ENCODE results near the gene CELSR2. TPM values are rescaled to one million over a fixed set of nuclear protein-coding genes. Genes with fewer than 3 reads are reported as not detected.
"Not testable (repeated sequence)": the region's sequence is repeated elsewhere in the genome, so short reads cannot be mapped to it uniquely, and the experiment has no call there.

Gene CELSR2
- total RNA-seq, 4 donors from 2014 or later: 23.4 to 57.2 (median 39.9) TPM

DNA sequence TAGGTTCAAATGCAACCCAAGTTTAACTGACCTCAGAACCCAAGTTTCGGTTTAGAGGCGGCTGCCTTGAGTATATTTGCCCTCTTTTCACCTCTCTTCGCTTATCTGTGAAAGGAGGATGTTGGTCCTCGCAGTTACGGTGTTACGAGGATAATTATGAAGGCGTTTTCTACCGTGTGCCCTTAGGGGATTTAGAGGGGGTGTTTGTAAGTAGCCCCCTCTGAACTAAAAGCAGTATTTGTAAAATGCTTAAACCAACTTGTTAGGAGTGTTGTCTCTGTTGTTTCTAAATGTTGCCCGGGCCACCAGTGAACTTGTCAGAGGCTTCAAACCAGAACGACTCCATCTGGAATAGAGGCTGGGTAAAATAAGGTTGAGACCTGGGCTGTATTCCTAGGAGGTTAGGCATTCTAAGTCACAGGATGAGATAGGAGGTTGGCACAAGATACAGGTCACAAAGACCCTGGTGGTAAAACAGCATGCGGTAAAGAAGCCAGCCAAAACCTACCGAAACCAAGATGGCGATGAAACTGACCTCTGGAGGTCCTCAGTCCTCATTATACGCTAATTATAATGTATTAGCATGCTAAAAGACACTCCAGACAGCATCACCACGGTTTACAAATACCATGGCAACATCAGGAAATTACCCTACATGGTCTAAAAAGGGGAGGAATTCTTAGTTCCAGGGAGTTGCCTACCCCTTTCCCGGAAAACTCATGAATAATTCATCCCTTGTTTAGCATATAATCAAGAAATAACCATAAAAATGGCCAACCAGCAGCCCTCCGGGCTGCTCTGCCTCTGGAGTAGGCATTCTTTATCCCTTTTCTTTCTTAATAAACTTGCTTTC lies 34.6 kb downstream of the CELSR2 start:
- no peak for TF ChIP-seq CTCF (IDR thresholded peaks at IDR 0.05)
- TF ChIP-seq POLR2A (IDR thresholded peaks at IDR 0.05): no peak
- H3K27ac ChIP-seq: peak overlapping the region; percentile 79 to 92 (median 92)
- intact Hi-C loops (cut with DNase I): no loop called here

DNA sequence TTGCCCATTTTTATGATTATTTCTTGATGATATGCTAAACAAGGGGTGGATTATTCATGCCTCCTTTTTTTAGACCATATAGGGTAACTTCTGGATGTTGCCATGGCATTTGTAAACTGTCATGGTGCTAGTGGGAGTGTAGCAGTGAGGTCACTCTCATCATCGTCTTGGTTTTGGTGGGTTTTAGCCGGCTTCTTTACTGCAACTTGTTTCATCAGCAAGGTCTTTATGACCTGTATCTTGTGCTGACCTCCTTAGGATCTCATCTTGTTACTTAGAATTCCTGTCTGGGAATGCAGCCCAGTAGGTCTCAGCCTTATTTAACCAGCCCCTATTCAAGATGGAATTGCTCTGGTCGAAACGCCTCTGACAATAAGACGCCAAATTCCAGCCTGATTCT lies 37.4 kb downstream of the CELSR2 start:
- H3K9me3 ChIP-seq; H3K36me3 ChIP-seq; H3K27me3 ChIP-seq; H3K4me3 ChIP-seq; intact Hi-C loops (cut with DNase I); H3K27ac ChIP-seq; DNase-seq: not testable (repeated sequence)
- WGBS, 2 donors: 84 to 88% methylated on average over 3 to 5 of the region's 5 CpGs
- H3K4me1 ChIP-seq: peaks cover 11 to 24% (median 11%) of the 10 kb centered on the region in 3 donors

More for the DNA sequence above, 34.6 kb downstream of the CELSR2 start:
- no peak for DNase-seq
- Histone ChIP-seq H3K27me3 (no peaks in the 10 kb centered on the region), H3K9me3 (no peaks in the 10 kb centered on the region), H3K4me3 (peak overlapping the region; percentile 41 to 75 (median 69)), H3K4me1 (peaks cover 14 to 43% (median 15%) of the 10 kb centered on the region in 3 donors), H3K36me3 (peaks cover 0 to 17% (median 0%) of the 10 kb centered on the region in 3 donors)
- 44 to 48% methylated on average over 16 to 17 of the region's 17 CpGs for WGBS, 2 donors

- intact Hi-C loops (cut with DNase I): no loop called here
- H3K4me1 ChIP-seq: no peaks in the 10 kb centered on the region
- WGBS, 2 donors: 79 to 89% methylated on average over 1 of the region's 1 CpG
- TF ChIP-seq CTCF (IDR thresholded peaks at IDR 0.05): no peak
- TF ChIP-seq POLR2A (IDR thresholded peaks at IDR 0.05): no peak
- H3K9me3 ChIP-seq: no peaks in the 10 kb centered on the region
- no peak overlapping the region for H3K4me3 ChIP-seq
- H3K36me3 ChIP-seq: no peaks in the 10 kb centered on the region
- no peak for DNase-seq
- H3K27ac ChIP-seq: no peak overlapping the region
- H3K27me3 ChIP-seq: peaks cover 0 to 2% (median 0%) of the 10 kb centered on the region in 4 donors
These were observed 40.8 kb downstream of the CELSR2 start for GRCh38 chr1:109290137-109290536.

GRCh38 chr1:109290998-109291397 lies 41.7 kb downstream of the CELSR2 start:
- WGBS, 2 donors: 75 to 80% methylated on average over 6 of the region's 6 CpGs

GRCh38 chr1:109292364-109292763 lies 43.0 kb downstream of the CELSR2 start:
- peaks cover 0 to 6% (median 0%) of the 10 kb centered on the region in 3 donors for H3K4me1 ChIP-seq
- H3K4me3 ChIP-seq: no peak overlapping the region
- H3K27me3 ChIP-seq: peaks cover 0 to 2% (median 0%) of the 10 kb centered on the region in 4 donors
- no peaks in the 10 kb centered on the region for H3K36me3 ChIP-seq
- TF ChIP-seq CTCF (IDR thresholded peaks at IDR 0.05) (no peak), POLR2A (IDR thresholded peaks at IDR 0.05) (no peak)
- H3K27ac ChIP-seq: no peak overlapping the region
- intact Hi-C loops (cut with DNase I): no loop called here
- H3K9me3 ChIP-seq: no peaks in the 10 kb centered on the region
- DNase-seq: no peak
- 52 to 82% methylated on average over 9 of the region's 9 CpGs for WGBS, 2 donors

More at GRCh38 chr1:109290998-109291397, 41.7 kb downstream of the CELSR2 start:
- Histone ChIP-seq H3K4me3 (no peak overlapping the region), H3K27me3 (peaks cover 0 to 2% (median 0%) of the 10 kb centered on the region in 4 donors), H3K4me1 (no peaks in the 10 kb centered on the region), H3K9me3 (no peaks in the 10 kb centered on the region), H3K27ac (no peak overlapping the region), H3K36me3 (no peaks in the 10 kb centered on the region)
- no peak for DNase-seq
- intact Hi-C loops (cut with DNase I): no loop called here
- TF ChIP-seq CTCF (IDR thresholded peaks at IDR 0.05) (no peak), POLR2A (IDR thresholded peaks at IDR 0.05) (no peak)

All from esophagus squamous epithelium (tissue), 5 donors.